Measurements from ENCODE around the gene TRMT1L. TPM values are rescaled to one million over a fixed set of nuclear protein-coding genes. Genes with fewer than 3 reads are reported as not detected.
A peak's percentile ranks its signal among the peaks of the same experiment; 100 is the strongest.

Gene TRMT1L
- total and polyA plus RNA-seq, 2 experiments from 2014 or later, result 18.3 to 28.3 TPM

DNA sequence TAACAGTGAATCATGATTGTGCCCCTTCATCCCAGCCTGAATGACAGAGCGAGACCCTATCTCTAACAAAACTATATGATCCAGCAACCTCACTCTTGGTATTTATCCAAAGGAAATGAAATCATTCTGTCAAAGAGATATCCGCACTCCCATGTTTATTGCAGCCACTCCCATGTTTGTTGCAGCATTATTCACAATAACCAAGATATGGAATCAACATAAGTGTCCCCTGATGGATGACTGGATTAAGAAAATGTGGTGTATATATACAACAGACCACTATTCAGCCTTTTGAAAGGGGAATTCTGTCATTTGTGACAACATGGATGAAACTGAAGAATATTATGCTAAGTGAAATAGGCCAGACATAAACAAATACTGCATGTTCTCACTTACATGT, 44.4 kb downstream of the TRMT1L start:
- H3K4me1 ChIP-seq (ENCODE audit: low read depth), result no peaks in the 10 kb centered on the region
- H3K27ac ChIP-seq, result no peak overlapping the region
- no peak for TF ChIP-seq CTCF (IDR thresholded peaks at IDR 0.05; ENCODE audit: low read depth, low read length)
- no peak overlapping the region for H3K4me3 ChIP-seq
- H3K9me3 ChIP-seq (ENCODE audit: low read depth), result no peaks in the 10 kb centered on the region
- DNase-seq (ENCODE audit: low read depth in 1 of 2, low spot score in 1 of 2), result peak in 1 of 2 donors; percentile 25
- H3K36me3 ChIP-seq, result no peaks in the 10 kb centered on the region
- H3K27me3 ChIP-seq, result no peaks in the 10 kb centered on the region

GRCh38 chr1:185111873-185112272, 44.9 kb downstream of the TRMT1L start:
- no peak overlapping the region for H3K4me3 ChIP-seq
- H3K36me3 ChIP-seq, result no peaks in the 10 kb centered on the region
- H3K27me3 ChIP-seq, result no peaks in the 10 kb centered on the region
- no peaks in the 10 kb centered on the region for H3K9me3 ChIP-seq (ENCODE audit: low read depth)
- no peak for TF ChIP-seq CTCF (IDR thresholded peaks at IDR 0.05; ENCODE audit: low read depth, low read length)
- no peak for DNase-seq (ENCODE audit: low read depth in 1 of 2, low spot score in 1 of 2)
- H3K4me1 ChIP-seq (ENCODE audit: low read depth), result no peaks in the 10 kb centered on the region
- no peak overlapping the region for H3K27ac ChIP-seq

DNA sequence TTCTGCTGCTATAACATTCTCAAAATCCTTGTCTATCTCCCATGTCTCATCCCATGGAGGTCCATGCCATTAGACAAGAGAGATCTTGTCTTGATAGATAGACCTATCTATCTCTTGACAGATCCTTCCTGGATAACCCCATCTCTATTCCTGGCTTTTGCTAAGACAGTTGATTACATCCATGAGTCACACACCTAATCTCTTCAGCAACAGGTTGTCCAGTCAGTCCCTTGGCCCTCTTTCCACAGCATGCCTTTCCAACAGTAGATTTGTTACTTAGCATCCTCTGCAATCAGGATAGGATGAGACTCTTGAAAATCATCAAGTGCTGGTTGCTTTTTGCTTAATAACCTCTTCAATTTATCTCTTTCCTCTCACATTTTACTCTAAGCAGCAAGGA, 46.6 kb downstream of the TRMT1L start:
- no peaks in the 10 kb centered on the region for H3K9me3 ChIP-seq (ENCODE audit: low read depth)
- H3K27me3 ChIP-seq, result no peaks in the 10 kb centered on the region
- H3K27ac ChIP-seq, result no peak overlapping the region
- no peak overlapping the region for H3K4me3 ChIP-seq
- no peak for DNase-seq (ENCODE audit: low read depth in 1 of 2, low spot score in 1 of 2)
- H3K4me1 ChIP-seq (ENCODE audit: low read depth), result no peaks in the 10 kb centered on the region
- TF ChIP-seq CTCF (IDR thresholded peaks at IDR 0.05; ENCODE audit: low read depth, low read length), result no peak
- no peaks in the 10 kb centered on the region for H3K36me3 ChIP-seq

- H3K36me3 ChIP-seq, result no peaks in the 10 kb centered on the region
- peak in 1 of 2 donors; percentile 9 for DNase-seq (ENCODE audit: low read depth in 1 of 2, low spot score in 1 of 2)
- no peak overlapping the region for H3K4me3 ChIP-seq
- no peaks in the 10 kb centered on the region for H3K9me3 ChIP-seq (ENCODE audit: low read depth)
- H3K27ac ChIP-seq, result no peak overlapping the region
- no peaks in the 10 kb centered on the region for H3K27me3 ChIP-seq
- H3K4me1 ChIP-seq (ENCODE audit: low read depth), result no peaks in the 10 kb centered on the region
- TF ChIP-seq CTCF (IDR thresholded peaks at IDR 0.05; ENCODE audit: low read depth, low read length), result no peak
These were observed 48.4 kb downstream of the TRMT1L start for GRCh38 chr1:185108321-185108720.

GRCh38 chr1:185105121-185105520, 51.6 kb downstream of the TRMT1L start:
- no peak for DNase-seq (ENCODE audit: low read depth in 1 of 2, low spot score in 1 of 2)
- no peaks in the 10 kb centered on the region for H3K27me3 ChIP-seq
- H3K27ac ChIP-seq, result no peak overlapping the region
- no peaks in the 10 kb centered on the region for H3K4me1 ChIP-seq (ENCODE audit: low read depth)
- H3K4me3 ChIP-seq, result no peak overlapping the region
- no peak for TF ChIP-seq CTCF (IDR thresholded peaks at IDR 0.05; ENCODE audit: low read depth, low read length)
- H3K36me3 ChIP-seq, result no peaks in the 10 kb centered on the region
- H3K9me3 ChIP-seq (ENCODE audit: low read depth), result no peaks in the 10 kb centered on the region

DNA sequence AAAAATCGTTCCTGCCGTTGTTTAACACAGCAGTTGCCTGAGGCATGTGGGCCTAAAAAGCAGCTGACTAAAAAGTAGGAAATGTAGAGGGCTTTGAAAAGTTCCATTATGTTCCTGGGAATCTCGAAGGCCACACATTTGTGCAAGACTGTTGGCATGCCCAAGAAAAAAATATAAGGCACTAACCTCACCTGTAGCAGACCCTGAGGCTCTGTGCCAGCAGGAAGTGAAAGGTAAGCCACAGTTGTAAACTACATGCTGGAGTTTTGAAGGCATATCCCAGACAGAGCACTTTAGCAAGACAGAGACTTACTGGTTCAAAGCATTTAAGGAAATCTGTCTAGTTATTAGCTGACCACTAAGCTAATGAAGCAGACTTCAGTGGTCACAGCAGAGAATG, 52.7 kb downstream of the TRMT1L start:
- no peaks in the 10 kb centered on the region for H3K27me3 ChIP-seq
- no peaks in the 10 kb centered on the region for H3K9me3 ChIP-seq (ENCODE audit: low read depth)
- DNase-seq (ENCODE audit: low read depth in 1 of 2, low spot score in 1 of 2), result no peak
- no peak overlapping the region for H3K27ac ChIP-seq
- H3K4me3 ChIP-seq, result no peak overlapping the region
- H3K36me3 ChIP-seq, result peaks cover 6% of the 10 kb centered on the region
- no peaks in the 10 kb centered on the region for H3K4me1 ChIP-seq (ENCODE audit: low read depth)
- no peak for TF ChIP-seq CTCF (IDR thresholded peaks at IDR 0.05; ENCODE audit: low read depth, low read length)

Data from cardiac muscle cell (in vitro differentiated cells and primary cell).